Measurements from ENCODE around the gene VPS13D.

DNA sequence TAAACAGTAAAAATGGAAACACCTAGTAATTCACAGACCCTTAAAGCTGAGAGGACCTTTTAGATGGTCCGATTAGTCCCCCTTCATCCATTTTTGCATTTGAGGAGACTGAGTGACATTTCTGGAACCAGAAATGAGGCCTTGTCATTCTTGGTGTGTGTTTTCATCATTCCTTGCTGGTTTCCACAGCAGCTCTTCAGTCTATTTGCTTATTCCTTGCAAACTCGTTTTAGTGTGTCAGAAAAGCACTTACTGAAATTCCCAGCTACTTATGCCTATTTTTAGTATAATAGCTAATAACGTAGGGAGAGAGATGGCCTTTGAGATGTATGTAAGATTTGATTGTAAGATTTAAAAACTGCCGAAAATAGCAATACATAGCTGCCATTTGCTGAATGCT is 70.9 kb downstream of the VPS13D start:
- TF ChIP-seq, protein P1, sequence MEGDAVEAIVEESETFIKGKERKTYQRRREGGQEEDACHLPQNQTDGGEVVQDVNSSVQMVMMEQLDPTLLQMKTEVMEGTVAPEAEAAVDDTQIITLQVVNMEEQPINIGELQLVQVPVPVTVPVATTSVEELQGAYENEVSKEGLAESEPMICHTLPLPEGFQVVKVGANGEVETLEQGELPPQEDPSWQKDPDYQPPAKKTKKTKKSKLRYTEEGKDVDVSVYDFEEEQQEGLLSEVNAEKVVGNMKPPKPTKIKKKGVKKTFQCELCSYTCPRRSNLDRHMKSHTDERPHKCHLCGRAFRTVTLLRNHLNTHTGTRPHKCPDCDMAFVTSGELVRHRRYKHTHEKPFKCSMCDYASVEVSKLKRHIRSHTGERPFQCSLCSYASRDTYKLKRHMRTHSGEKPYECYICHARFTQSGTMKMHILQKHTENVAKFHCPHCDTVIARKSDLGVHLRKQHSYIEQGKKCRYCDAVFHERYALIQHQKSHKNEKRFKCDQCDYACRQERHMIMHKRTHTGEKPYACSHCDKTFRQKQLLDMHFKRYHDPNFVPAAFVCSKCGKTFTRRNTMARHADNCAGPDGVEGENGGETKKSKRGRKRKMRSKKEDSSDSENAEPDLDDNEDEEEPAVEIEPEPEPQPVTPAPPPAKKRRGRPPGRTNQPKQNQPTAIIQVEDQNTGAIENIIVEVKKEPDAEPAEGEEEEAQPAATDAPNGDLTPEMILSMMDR (IDR thresholded peaks at IDR 0.05) = no peak
- no peak for TF ChIP-seq POLR2A (IDR thresholded peaks at IDR 0.05)

Data from testis (tissue), 2 donors.